HG03039 (cell line): Measurements from ENCODE around the gene CYP8B1.
A peak's percentile ranks its signal among the peaks of the same experiment; 100 is the strongest.
"Not testable (repeated sequence)": the region's sequence is repeated elsewhere in the genome, so short reads cannot be mapped to it uniquely, and the experiment has no call there.

Source experiments
- ATAC-seq: cut with Tn5 transposase; IDR thresholded peaks from one replicate; pipeline ENCODE4 v1.9.1; 2021; ENCODE audit warnings: mild to moderate bottlenecking, moderate library complexity; ENCODE audit not compliant: unreplicated experiment

The CYP8B1 gene

DNA sequence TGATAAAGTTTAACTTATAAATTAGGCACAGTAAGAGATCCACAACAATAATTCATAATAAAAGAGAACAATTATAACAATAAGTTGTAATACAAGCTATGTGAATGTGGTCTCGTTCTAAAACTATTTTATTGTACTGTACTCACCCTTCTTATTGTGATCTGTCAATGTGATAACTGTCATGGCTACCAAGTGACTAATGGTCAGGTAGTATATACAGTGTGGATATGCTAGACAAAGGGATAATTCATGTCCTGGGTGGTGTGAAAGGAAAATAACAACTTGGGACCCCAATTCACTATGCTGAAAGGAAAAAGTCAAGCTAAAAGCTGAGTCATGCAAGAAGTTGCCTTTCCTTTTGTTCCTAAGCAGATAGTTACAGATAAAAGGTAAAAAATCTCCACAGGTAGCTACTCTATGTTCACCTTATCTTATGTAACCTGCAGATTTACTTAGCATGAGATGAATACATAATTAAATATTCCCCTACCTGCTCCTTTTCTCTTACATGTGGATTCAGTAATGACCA, 10.7 kb upstream of the CYP8B1 start:
- no peak for ATAC-seq

DNA sequence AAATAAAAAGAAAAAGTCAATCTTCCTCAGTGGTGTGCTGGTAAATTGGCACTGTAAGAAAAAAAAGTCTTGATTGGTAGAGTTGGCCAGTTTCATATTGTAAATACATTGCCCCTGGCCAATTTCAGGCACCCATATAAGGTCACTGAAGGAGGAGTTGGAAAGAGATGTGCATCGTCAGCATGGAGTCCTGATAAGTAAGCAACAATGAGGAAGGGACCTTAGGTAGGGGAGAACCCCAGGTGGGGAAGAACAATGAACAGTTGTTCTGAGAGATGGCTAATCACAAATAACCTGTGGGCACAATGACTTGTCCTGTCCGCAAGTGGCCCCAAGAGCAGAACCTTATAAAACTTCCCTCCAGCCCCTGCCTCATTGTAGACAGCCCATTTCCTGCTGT, 8.6 kb upstream of the CYP8B1 start:
- ATAC-seq, result no peak

DNA sequence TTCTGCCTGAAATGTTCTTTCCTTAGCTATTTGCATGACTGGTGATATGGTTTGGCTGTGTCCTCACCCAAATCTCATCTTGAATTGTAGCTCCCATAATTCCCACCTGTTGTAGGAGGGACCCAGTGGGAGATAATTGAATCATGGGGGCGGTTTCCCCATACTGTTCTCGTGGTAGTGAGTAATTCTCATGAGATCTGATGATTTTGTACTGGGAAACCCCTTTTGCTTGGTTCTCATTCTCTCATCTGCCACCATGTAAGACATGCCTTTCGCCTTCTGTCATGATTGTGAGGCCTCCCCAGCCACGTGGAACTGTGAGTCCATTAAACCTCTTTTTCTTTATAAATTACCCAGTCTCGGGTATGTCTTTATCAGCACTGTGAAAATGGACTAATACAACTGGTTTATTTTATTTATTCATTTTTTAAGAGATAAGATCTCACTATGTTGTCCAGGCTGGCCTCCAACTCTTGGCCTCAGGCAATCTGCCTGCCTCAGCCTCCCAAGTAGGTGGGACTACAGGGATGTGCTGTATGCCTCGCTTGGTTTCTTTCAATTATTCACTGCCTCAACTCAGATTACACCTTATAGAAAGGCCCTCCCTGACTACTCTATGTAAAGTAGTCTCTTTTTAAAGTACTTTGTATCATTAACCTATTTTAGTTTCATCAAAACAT, 7.7 kb upstream of the CYP8B1 start:
- not testable (repeated sequence) for ATAC-seq

DNA sequence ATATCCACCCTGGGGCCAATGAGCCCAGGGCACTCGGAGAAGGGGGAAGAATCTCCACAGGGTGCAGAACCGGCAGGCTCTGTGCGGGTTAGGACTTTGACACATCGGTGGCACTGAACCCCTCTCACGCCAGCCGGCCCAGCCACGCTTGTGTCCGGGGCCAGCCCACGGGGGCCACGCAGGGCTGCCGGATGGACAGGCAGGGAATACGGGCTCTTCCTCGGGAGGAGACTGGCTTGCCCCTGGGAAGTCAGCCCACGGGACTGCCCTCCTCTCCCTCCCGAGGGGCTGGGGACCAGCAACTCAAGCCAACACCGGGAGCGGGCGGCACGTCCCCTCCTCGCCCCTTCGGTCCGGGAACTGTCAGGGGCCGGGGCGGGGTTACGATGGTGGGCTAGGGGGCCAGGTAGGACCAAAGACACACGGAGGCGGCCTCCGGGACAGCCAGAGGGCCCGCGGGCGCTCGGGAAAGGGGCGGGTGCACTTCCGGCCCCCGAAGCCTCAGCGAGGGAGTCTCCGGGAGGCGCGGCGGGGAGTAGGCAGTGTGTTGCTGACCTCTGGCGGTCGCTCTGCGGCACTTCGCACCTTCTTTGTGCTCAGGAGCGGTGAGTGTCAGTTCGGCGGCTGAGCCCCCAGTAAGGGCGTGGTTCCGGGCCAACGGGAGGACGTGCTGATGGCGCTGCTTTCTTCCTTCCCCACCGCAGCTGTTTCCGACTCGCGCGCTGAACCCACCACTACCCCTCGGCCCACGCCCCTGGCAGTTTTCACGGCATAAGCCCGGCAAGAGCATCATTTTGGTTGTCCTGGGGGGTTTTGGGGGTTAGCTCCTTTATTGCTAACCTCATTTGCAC, 5.1 kb upstream of the CYP8B1 start:
- peak; percentile 97 for ATAC-seq

DNA sequence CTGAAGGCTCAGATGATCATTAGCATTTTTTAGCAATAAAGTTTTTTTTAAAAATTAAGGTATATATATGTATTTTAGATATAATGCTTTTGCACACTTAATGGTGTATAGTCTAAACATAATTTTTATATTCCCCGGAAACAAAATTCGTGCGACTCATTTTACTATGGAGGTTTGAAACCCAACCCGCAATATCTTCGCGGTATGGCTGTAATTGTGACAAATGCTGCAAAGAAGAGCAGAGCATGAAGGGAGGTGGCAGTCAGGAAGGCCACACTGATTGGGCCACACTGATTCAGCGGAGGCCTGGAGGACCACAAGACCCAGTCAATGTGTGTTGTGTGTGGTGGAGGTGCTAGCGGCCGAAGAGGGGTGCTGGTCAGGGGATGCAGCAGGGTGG, 4.5 kb upstream of the CYP8B1 start:
- no peak for ATAC-seq

DNA sequence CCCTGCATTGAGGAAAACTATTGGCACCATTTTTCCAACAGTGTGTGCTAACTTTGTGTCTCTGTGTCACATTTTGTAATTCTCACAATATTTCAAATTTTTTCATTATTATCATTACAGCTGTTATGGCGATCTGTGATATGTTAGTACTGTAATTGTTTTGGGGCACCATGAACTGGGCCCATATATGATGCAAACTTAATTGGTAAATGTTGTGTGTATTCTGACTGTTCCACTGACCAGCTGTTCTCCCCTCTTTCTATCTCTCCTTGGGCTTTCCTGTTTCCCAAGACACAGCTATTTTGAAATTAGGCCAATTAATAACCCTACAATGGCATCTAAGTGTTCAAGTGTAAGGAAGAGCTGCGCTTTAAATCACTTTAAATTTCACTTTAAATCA, 2.2 kb upstream of the CYP8B1 start:
- ATAC-seq, result no peak

DNA sequence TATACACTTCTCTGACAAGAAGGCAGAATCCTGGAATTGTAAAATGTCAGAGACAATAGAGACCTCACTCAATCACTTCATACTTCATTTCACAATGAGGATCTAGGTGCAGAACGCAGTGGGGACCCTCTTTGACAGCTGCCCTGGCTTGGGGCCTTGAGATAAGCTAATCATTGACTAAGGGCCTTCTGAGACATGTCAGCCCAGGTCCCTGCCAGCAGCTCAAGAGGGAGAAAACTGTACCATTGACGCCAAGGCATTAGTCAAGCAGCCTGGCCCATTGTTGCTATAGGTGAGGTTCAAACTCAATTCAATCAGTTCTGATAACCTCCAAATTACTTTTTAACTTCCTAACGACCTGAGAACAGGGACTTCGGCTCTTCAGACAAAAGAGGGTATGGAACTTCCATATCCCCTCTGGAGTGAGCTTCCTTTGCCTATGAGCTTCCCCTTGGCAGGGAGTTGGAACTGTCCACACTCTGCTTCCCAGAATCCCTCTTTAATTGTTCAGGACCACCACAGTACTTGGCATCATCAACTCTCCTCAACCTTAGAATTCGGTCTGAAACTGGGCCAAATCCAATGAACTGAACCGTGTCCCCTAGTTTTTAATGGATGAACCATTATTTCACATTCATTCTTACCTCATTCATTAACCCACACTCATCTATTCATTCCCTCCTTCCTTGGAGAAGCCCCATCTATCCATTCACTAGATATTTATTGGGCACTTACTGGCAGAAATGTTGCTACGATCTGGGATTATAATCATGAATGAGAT, 1.5 kb upstream of the CYP8B1 start:
- no peak for ATAC-seq

DNA sequence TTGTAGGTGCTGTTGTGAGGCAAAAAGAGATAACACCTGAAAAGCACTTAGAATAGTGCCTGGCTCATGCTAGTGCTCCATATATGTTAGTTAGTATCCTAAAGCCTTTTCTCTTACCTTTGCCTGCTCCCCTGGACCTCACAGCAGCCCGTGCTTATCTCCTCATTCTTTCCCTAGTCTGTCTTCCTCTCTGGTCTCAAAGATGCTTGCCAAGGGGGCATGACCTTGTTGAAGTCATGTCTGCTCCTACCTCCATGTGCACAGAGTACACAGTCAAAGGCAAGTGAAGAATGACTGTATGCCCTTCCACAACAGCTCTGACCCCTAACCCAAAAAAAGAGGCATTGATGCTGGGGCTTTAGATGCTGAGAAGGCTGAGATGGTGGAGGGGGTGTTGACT, 722 bp upstream of the CYP8B1 start:
- no peak for ATAC-seq

DNA sequence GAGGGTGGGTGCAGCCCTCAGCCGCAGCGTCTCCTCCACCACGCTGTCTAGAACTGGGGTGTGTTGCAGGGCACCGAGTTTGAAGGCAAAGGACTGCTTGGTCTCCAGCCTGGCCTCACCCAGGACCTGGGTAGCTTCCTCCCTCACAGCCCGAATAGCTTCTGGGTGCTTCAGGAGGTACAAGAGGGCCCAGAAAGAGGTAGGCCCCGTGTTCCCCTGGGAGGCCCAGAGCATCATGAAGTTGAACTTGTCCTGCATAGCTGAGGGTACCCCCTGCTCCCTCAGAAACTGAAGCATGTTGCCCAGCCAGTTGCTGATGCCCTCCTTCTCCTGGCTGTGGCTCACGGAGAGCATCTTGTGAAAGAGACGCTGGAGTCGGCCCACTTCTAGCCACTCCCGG, 930 bp downstream of the CYP8B1 start:
- ATAC-seq, result no peak

DNA sequence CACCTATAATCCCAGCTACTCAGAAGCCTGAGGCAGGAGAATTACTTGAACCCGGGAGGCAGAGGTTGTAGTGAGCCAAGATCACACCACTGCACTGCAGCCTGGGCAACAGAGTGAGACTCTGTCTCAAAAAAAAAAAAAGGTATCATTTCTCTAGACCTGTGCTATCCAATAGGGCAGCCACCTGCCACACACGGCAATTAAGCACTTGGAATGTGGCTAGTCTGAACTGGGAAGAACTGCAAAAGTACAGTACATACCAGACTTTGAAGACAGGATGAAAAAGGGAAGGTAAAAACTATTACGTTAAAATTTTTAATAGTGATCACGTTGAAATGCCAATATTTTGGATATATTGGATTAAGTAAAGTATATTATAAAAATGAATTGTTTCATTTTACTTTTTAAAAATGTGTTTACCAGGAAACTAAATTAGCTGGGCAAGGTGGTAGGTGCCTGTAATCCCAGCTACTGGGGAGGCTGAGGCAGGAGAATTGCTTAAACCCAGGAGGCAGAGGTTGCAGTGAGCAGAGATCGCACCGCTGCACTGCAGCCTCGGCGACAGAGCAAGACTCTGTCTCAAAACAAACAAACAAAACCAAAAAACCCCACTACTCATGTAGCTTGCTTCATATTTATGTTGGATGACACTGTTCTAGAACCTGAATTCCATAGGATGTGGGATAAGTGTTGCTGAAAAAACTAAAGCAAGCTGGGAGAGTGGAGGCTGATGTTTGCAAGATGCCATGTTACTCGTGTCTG, 2.3 kb downstream of the CYP8B1 start:
- ATAC-seq, result no peak

DNA sequence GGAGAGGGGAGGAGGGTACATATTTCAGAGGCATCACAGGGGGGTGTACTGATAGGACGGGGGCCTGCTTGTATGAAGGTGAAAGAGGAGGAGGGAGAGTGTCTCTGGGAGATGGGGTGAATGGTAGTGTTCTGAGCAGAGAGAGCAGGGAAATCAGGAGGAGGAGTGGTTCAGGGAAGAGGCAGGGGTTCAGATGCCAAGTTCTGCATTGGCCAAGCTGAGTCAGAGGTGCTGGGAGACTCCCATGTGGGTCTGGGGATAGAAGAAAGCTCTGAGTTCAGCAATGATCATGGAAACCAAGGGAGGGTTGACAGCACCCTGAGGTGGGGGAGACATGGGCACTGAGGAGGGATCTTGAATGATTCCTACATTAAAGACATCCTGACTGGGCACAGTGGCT, 3.0 kb downstream of the CYP8B1 start:
- no peak for ATAC-seq

DNA sequence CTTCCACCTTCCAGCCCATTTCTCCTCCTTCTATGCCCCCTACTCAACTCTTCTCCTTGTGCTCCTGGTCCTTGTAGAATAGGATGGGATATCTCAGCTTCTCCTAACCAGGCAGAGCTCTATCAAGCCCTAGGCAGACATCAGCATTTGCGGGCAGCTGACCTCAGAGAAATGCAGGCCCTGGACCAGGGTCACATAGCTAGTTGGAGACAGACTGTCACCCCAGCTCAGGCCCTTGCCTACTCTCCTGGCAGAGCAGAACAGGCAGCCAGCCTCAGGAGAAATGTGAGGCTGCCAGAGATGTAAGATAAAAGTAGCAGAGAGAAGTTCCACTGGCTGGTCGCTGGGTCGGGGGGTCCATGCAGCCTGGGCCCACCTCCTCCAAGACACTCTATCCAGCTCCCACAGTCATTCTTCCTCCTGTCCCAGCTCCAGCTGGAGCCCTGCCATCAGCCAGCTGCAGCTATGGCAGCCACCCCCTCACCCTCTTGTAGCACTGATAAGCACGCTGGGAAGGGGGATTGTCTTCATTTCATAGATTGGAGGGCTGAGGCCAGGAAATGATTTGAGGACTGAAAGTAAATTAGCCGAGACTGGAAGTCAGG, 4.0 kb downstream of the CYP8B1 start:
- no peak for ATAC-seq

DNA sequence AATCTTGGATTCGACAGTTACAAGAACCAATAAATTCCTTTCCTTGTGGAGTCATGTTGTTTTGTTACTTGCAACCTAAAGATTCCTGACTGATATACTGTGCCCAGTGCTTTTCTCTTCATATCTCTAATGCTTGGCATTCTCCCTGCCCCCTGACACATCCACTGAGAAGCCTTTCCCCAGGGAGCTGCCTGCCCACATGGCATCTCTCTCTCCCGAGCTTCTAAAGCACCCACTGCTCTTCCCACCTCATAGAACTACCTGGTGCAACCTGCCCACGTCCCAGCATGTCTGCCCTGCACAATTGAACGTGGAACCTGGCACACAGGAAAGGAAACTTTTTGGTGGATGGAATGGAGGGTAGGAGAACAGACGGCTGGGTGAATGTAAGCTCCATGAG, 6.8 kb downstream of the CYP8B1 start:
- no peak for ATAC-seq

DNA sequence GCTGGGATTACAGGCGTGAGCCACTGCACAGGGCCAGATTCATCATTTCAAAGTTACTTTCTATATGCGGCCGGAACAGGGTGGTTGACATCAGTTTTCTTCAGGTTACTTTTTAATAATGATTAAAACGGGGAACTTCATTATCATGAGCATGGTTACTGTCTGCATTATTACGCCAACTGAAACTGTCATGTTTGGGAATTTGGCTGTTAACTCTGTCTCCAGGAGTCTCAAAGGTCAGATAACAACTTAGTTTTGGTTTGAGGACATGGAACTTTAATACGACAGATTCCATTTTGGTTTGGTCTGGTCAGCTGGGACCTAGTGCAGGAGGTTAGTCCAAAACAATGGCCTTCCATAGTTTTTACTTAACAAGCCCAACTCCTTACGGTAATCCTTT, 8.5 kb downstream of the CYP8B1 start:
- ATAC-seq, result no peak

DNA sequence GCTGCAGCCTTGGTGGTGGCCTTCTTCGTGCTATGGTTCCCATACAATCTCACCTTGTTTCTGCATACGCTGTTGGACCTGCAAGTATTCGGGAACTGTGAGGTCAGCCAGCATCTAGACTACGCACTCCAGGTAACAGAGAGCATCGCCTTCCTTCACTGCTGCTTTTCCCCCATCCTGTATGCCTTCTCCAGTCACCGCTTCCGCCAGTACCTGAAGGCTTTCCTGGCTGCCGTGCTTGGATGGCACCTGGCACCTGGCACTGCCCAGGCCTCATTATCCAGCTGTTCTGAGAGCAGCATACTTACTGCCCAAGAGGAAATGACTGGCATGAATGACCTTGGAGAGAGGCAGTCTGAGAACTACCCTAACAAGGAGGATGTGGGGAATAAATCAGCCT, 10.4 kb downstream of the CYP8B1 start:
- no peak for ATAC-seq

DNA sequence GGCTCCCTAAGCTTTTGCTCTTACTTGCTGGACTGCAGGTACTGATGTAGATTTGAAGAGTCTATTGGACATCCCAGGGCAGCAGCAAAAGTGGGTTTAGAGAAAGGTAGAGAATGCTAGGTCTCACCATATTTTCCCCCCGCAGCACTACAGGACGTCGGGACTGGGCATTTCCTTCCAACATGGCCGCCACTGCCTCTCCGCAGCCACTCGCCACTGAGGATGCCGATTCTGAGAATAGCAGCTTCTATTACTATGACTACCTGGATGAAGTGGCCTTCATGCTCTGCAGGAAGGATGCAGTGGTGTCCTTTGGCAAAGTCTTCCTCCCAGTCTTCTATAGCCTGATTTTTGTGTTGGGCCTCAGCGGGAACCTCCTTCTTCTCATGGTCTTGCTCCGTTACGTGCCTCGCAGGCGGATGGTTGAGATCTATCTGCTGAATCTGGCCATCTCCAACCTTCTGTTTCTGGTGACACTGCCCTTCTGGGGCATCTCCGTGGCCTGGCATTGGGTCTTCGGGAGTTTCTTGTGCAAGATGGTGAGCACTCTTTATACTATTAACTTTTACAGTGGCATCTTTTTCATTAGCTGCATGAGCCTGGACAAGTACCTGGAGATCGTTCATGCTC, 11.2 kb downstream of the CYP8B1 start:
- ATAC-seq, result no peak

DNA sequence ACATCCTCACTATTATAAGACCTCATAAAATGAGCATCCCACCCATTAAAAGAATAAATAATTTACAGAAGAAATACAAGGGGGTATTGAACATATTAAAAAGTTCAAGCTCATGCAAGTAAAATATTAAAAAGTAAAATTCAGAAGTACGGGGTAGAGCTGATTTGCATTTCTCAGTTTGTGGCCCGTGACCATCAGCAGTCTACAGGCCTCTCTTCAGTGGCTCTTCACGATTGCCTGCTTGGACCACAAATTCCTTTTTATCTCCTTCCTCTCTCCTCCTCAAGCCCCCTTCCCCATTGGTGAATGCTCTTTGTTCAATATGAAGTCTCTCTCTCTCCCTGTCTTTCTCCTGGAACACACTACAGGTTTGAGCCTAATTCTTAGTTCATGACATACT, 19.1 kb downstream of the CYP8B1 start:
- no peak for ATAC-seq

DNA sequence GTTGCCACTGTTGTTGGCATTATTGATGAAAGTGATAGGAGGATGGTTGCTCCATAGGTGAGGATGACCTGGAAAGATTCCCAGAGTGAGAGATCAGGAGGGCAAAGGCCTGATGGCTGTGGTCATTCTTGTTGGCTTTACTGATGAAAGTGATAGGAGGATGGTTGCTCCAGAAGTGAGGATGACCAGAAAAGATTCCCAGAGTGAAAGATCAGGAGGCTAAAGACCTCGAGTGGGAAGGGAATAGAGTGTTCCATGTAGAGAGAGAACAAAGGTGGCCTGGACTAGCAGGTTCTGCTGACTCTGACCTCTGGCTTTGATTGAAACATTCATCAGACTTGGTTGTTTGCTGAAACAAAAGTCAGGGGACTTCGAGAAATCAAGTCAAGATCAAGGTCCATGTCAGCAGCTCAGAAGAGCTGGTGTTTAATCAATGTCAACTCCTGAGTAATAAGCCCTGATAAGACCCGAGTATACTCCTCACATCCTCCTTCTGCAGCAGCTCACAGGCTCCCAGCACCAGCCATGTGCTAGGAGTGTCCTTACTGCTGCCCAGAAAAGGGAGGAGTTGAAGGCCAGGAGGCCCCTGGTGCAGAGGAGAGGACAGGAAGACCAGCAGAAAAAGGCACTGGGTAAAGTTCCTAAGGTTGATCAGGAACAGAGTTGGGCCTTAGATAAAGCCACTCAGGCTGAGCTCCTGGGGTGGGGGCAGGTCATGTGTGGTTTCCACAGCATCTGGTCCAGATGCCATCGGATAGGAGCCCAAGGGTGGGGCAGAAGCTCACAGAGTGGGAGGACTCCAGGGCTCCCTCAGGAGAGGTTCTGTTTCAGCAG, 19.9 kb downstream of the CYP8B1 start:
- ATAC-seq, result no peak

DNA sequence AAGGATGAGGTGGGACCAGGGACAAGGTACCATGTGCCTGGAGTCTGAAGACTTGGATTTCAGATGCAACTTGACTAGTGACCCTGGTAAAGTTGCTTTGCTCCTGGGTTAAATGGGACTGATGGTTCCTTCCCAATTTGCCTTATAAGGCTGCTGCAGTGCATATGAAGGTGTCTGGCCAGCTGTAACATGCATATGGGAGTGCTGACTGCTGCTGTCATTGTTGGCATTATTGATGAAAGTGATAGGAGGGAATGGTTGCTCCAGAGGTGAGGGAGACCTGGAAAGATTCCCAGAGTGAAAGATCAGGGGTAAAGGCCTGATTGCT, 20.5 kb downstream of the CYP8B1 start:
- no peak for ATAC-seq
